ENCODE measurements around the gene MINPP1.
A peak's percentile ranks its signal among the peaks of the same experiment; 100 is the strongest.
"Not testable (repeated sequence)": the region's sequence is repeated elsewhere in the genome, so short reads cannot be mapped to it uniquely, and the experiment has no call there.

The MINPP1 gene

GRCh38 chr10:87578160-87578841 lies 73.6 kb downstream of the MINPP1 start:
- no peak for DNase-seq

- DNase-seq, result no peak
Observed at GRCh38 chr10:87578842-87579401, 74.2 kb downstream of the MINPP1 start.

GRCh38 chr10:87579563-87579962 lies 74.9 kb downstream of the MINPP1 start:
- no peak for DNase-seq

GRCh38 chr10:87580016-87580415 lies 75.3 kb downstream of the MINPP1 start:
- DNase-seq, result no peak

- DNase-seq, result peak; percentile 9
Observed at GRCh38 chr10:87585565-87586514, 81.1 kb downstream of the MINPP1 start.

- no peak for DNase-seq
Observed at GRCh38 chr10:87589645-87590051, 85.0 kb downstream of the MINPP1 start.

GRCh38 chr10:87590705-87591588 lies 86.3 kb downstream of the MINPP1 start:
- no peak for DNase-seq

GRCh38 chr10:87591589-87591886 lies 86.8 kb downstream of the MINPP1 start:
- no peak for DNase-seq

- DNase-seq, result not testable (repeated sequence)
Observed at GRCh38 chr10:87592920-87593319, 88.2 kb downstream of the MINPP1 start.

GRCh38 chr10:87593702-87594101 lies 89.0 kb downstream of the MINPP1 start:
- no peak for DNase-seq

GRCh38 chr10:87594181-87594580 lies 89.5 kb downstream of the MINPP1 start:
- no peak for DNase-seq

- no peak for DNase-seq
Observed at GRCh38 chr10:87594864-87595263, 90.2 kb downstream of the MINPP1 start.

- no peak for DNase-seq
Observed at GRCh38 chr10:87596351-87596750, 91.7 kb downstream of the MINPP1 start.

- no peak for DNase-seq
Observed at GRCh38 chr10:87598700-87599099, 94.0 kb downstream of the MINPP1 start.

GRCh38 chr10:87600581-87600980 lies 95.9 kb downstream of the MINPP1 start:
- no peak for DNase-seq

Measured in hematopoietic multipotent progenitor cell treated with erythropoietin and hydrocortisone succinate and interleukin-3 and kit ligand, for 8 days (in vitro differentiated cells).